Peyer's patch (tissue), 4 donors: ENCODE measurements around the gene CD52. TPM values are rescaled to one million over a fixed set of nuclear protein-coding genes. Genes with fewer than 3 reads are reported as not detected.
A peak's percentile ranks its signal among the peaks of the same experiment; 100 is the strongest.

Experiments used
- DNase-seq, 3 donors: peaks; one replicate each; pipeline ENCODE4 v3.0.0-alpha.2; 2017 to 2019
- H3K27ac ChIP-seq, 4 donors: fragments of 200-600 bp; sonication (generic); one replicate each; pipeline ENCODE4 v1.5.1; 2016 to 2019
- H3K27me3 ChIP-seq, 2 donors: fragments of 200-600 bp; sonication (generic); one replicate each; pipeline ENCODE4 v1.5.1; 2019
- H3K36me3 ChIP-seq, 3 donors: fragments of 200-600 bp; sonication (generic); one replicate each; pipeline ENCODE4 v1.5.1; 2016 to 2019
- H3K4me1 ChIP-seq, 4 donors: fragments of 200-600 bp; sonication (generic); one replicate each; pipeline ENCODE4 v1.5.1; 2016 to 2019
- H3K4me3 ChIP-seq, 4 donors: fragments of 200-600 bp; sonication (generic); 1 replicate in 3 of 4; 2 replicates in 1 of 4; pipeline ENCODE4 v1.5.1; 2016 to 2019; ENCODE audit warnings: mild to moderate bottlenecking in 1 of 4
- H3K9me3 ChIP-seq, 4 donors: fragments of 200-600 bp; sonication (generic); one replicate each; pipeline ENCODE4 v1.5.1; 2016 to 2019; ENCODE audit warnings: mild to moderate bottlenecking in 1 of 4
- CTCF ChIP-seq, 6 experiments: fragments of 450-650 bp in 4 of 6; fragments of 200-600 bp in 2 of 6; sonication (generic) in 1 of 6; IDR thresholded peaks; one replicate each; pipeline ENCODE4 v1.5.1; 2017 to 2019; ENCODE audit warnings: antibody characterized with exemption in 6 of 6, mild to moderate bottlenecking in 3 of 6, moderate library complexity in 1 of 6
- POLR2A ChIP-seq, 2 donors: fragments of 450-650 bp; IDR thresholded peaks; one replicate each; pipeline ENCODE4 v1.5.1; 2017; ENCODE audit warnings: antibody characterized with exemption in 2 of 2, mild to moderate bottlenecking in 2 of 2, moderate library complexity in 2 of 2
- total RNA-seq, 4 donors: library from RNA; depleted of rRNA; stranded (reverse); fragments of >200 nt; gene quantifications; one replicate each; pipeline ENCODE4 v1.1.0, GENCODE V29; 2016

CD52 gene
- total RNA-seq, 4 donors from 2014 or later: 4.7 to 135 (median 13.6) TPM

GRCh38 chr1:26345718-26346117 is 28.0 kb downstream of the CD52 start:
- no peaks in the 10 kb centered on the region for H3K36me3 ChIP-seq
- H3K4me3 ChIP-seq: no peak overlapping the region
- no peaks in the 10 kb centered on the region for H3K4me1 ChIP-seq
- no peak for DNase-seq
- no peaks in the 10 kb centered on the region for H3K27me3 ChIP-seq
- H3K27ac ChIP-seq: no peak overlapping the region
- no peak for TF ChIP-seq CTCF (IDR thresholded peaks at IDR 0.05)
- TF ChIP-seq POLR2A (IDR thresholded peaks at IDR 0.05): no peak
- H3K9me3 ChIP-seq: no peaks in the 10 kb centered on the region

GRCh38 chr1:26346274-26347033 is 28.7 kb downstream of the CD52 start:
- TF ChIP-seq CTCF (IDR thresholded peaks at IDR 0.05): no peak
- no peak for TF ChIP-seq POLR2A (IDR thresholded peaks at IDR 0.05)
- Histone ChIP-seq H3K27ac (no peak overlapping the region), H3K9me3 (no peaks in the 10 kb centered on the region), H3K36me3 (no peaks in the 10 kb centered on the region), H3K4me1 (peaks cover 0 to 4% (median 0%) of the 10 kb centered on the region in 4 donors), H3K4me3 (no peak overlapping the region), H3K27me3 (no peaks in the 10 kb centered on the region)
- no peak for DNase-seq

- Histone ChIP-seq H3K4me1 (peaks cover 0 to 8% (median 0%) of the 10 kb centered on the region in 4 donors), H3K27ac (no peak overlapping the region), H3K36me3 (no peaks in the 10 kb centered on the region), H3K27me3 (no peaks in the 10 kb centered on the region), H3K4me3 (no peak overlapping the region), H3K9me3 (no peaks in the 10 kb centered on the region)
- TF ChIP-seq POLR2A (IDR thresholded peaks at IDR 0.05): no peak
- TF ChIP-seq CTCF (IDR thresholded peaks at IDR 0.05): no peak
- no peak for DNase-seq
Measured at GRCh38 chr1:26349188-26349876, 31.6 kb downstream of the CD52 start.

- peaks cover 0 to 13% (median 0%) of the 10 kb centered on the region in 4 donors for H3K4me1 ChIP-seq
- DNase-seq: no peak
- no peaks in the 10 kb centered on the region for H3K9me3 ChIP-seq
- TF ChIP-seq CTCF (IDR thresholded peaks at IDR 0.05): no peak
- TF ChIP-seq POLR2A (IDR thresholded peaks at IDR 0.05): no peak
- no peaks in the 10 kb centered on the region for H3K36me3 ChIP-seq
- H3K4me3 ChIP-seq: no peak overlapping the region
- no peaks in the 10 kb centered on the region for H3K27me3 ChIP-seq
- no peak overlapping the region for H3K27ac ChIP-seq
Measured at GRCh38 chr1:26349877-26350244, 32.1 kb downstream of the CD52 start.

GRCh38 chr1:26350343-26350700 is 32.6 kb downstream of the CD52 start:
- no peaks in the 10 kb centered on the region for H3K36me3 ChIP-seq
- H3K9me3 ChIP-seq: no peaks in the 10 kb centered on the region
- H3K4me1 ChIP-seq: peaks cover 0 to 18% (median 0%) of the 10 kb centered on the region in 4 donors
- H3K4me3 ChIP-seq: no peak overlapping the region
- no peak for TF ChIP-seq POLR2A (IDR thresholded peaks at IDR 0.05)
- no peak for TF ChIP-seq CTCF (IDR thresholded peaks at IDR 0.05)
- peak overlapping the region in 1 of 4 donors; percentile 80 for H3K27ac ChIP-seq
- no peak for DNase-seq
- no peaks in the 10 kb centered on the region for H3K27me3 ChIP-seq
